ENCODE measurements around the gene FBRSL1. TPM values are rescaled to one million over a fixed set of nuclear protein-coding genes. Genes with fewer than 3 reads are reported as not detected.
"Not testable (repeated sequence)": the region's sequence is repeated elsewhere in the genome, so short reads cannot be mapped to it uniquely, and the experiment has no call there.

The FBRSL1 gene
- polyA plus RNA-seq, 1 donor: 57.1 TPM

- H3K4me1 ChIP-seq (ENCODE audit: control insufficient read depth, insufficient read depth, low read length); DNase-seq; H3K27ac ChIP-seq (ENCODE audit: low read length); H3K36me3 ChIP-seq (ENCODE audit: control insufficient read depth, insufficient read depth, low read length); H3K4me3 ChIP-seq (ENCODE audit: low read length); H3K9me3 ChIP-seq (ENCODE audit: control insufficient read depth, low read depth, low read length); H3K27me3 ChIP-seq (ENCODE audit: control insufficient read depth, insufficient read depth, low read length): not testable (repeated sequence)
These were observed 26.5 kb upstream of the FBRSL1 start for GRCh38 chr12:132463284-132463924.

DNA sequence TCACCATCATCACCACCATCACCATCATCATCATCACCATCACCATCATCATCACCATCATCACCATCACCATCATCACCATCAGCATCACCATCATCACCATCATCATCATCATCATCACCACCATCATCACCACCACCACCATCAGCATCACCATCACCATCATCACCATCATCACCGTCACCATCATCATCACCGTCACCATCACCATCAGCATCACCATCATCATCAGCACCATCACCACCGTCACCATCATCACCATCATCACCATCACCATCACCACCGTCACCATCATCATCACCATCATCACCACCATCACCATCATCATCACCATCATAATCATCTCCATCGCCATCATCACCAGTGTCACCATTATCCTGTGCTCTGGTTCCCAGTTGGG, 25.6 kb upstream of the FBRSL1 start:
- H3K4me3 ChIP-seq (ENCODE audit: low read length); H3K27me3 ChIP-seq (ENCODE audit: control insufficient read depth, insufficient read depth, low read length): not testable (repeated sequence)
- 100% methylated on average over 1 of the region's 5 CpGs for WGBS (ENCODE audit: insufficient coverage, low lambda C conversion rate)

DNA sequence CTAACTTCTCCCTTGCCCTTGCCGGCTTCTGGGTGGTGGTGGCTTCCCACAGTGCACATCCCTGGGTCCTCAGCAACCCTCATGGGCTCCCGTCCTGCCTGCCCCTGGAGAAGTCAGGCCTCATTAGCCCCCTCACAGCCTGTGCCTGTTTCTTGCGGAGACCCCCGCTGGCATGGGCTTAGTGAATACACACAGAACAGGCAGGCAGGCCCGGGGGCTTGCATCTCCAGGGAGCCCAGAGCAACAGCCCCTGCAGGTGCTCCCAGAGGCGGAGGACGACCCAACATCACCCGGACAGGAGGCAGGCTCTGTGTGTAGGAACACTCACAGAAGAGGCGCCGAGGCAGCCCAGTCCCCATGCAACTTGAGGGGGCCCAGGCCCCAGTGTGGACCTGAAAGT, 25.1 kb upstream of the FBRSL1 start:
- peaks cover 9% of the 10 kb centered on the region for H3K27me3 ChIP-seq (ENCODE audit: control insufficient read depth, insufficient read depth, low read length)
- H3K36me3 ChIP-seq (ENCODE audit: control insufficient read depth, insufficient read depth, low read length): no peaks in the 10 kb centered on the region

More for the DNA sequence above, 25.6 kb upstream of the FBRSL1 start:
- H3K27ac ChIP-seq (ENCODE audit: low read length); H3K36me3 ChIP-seq (ENCODE audit: control insufficient read depth, insufficient read depth, low read length); H3K4me1 ChIP-seq (ENCODE audit: control insufficient read depth, insufficient read depth, low read length); DNase-seq; H3K9me3 ChIP-seq (ENCODE audit: control insufficient read depth, low read depth, low read length): not testable (repeated sequence)

GRCh38 chr12:132465269-132466190, 24.4 kb upstream of the FBRSL1 start:
- Histone ChIP-seq H3K4me1 (ENCODE audit: control insufficient read depth, insufficient read depth, low read length) (peaks cover 9% of the 10 kb centered on the region), H3K9me3 (ENCODE audit: control insufficient read depth, low read depth, low read length) (no peaks in the 10 kb centered on the region), H3K4me3 (ENCODE audit: low read length) (no peak overlapping the region), H3K36me3 (ENCODE audit: control insufficient read depth, insufficient read depth, low read length) (no peaks in the 10 kb centered on the region), H3K27me3 (ENCODE audit: control insufficient read depth, insufficient read depth, low read length) (peaks cover 9% of the 10 kb centered on the region), H3K27ac (ENCODE audit: low read length) (no peak overlapping the region)
- peak in 1 of 2 donors; percentile 60 for DNase-seq
- WGBS (ENCODE audit: insufficient coverage, low lambda C conversion rate): no CpG with 5 or more reads among the region's 17 CpGs

More for the DNA sequence above, 25.1 kb upstream of the FBRSL1 start:
- no peak for DNase-seq
- Histone ChIP-seq H3K4me3 (ENCODE audit: low read length) (no peak overlapping the region), H3K4me1 (ENCODE audit: control insufficient read depth, insufficient read depth, low read length) (peaks cover 9% of the 10 kb centered on the region), H3K27ac (ENCODE audit: low read length) (no peak overlapping the region), H3K9me3 (ENCODE audit: control insufficient read depth, low read depth, low read length) (no peaks in the 10 kb centered on the region)
- WGBS (ENCODE audit: insufficient coverage, low lambda C conversion rate): no CpG with 5 or more reads among the region's 10 CpGs

- no peaks in the 10 kb centered on the region for H3K9me3 ChIP-seq (ENCODE audit: control insufficient read depth, low read depth, low read length)
- no CpG with 5 or more reads among the region's 18 CpGs for WGBS (ENCODE audit: insufficient coverage, low lambda C conversion rate)
- no peak for DNase-seq
- H3K4me3 ChIP-seq (ENCODE audit: low read length): no peak overlapping the region
- peaks cover 7% of the 10 kb centered on the region for H3K27me3 ChIP-seq (ENCODE audit: control insufficient read depth, insufficient read depth, low read length)
- H3K36me3 ChIP-seq (ENCODE audit: control insufficient read depth, insufficient read depth, low read length): no peaks in the 10 kb centered on the region
- H3K4me1 ChIP-seq (ENCODE audit: control insufficient read depth, insufficient read depth, low read length): peaks cover 9% of the 10 kb centered on the region
- H3K27ac ChIP-seq (ENCODE audit: low read length): no peak overlapping the region
These were observed 23.4 kb upstream of the FBRSL1 start for GRCh38 chr12:132466241-132467201.

GRCh38 chr12:132467511-132467910, 22.4 kb upstream of the FBRSL1 start:
- Histone ChIP-seq H3K4me1 (ENCODE audit: control insufficient read depth, insufficient read depth, low read length) (peaks cover 9% of the 10 kb centered on the region), H3K27ac (ENCODE audit: low read length) (no peak overlapping the region), H3K9me3 (ENCODE audit: control insufficient read depth, low read depth, low read length) (peaks cover 8% of the 10 kb centered on the region), H3K36me3 (ENCODE audit: control insufficient read depth, insufficient read depth, low read length) (no peaks in the 10 kb centered on the region), H3K27me3 (ENCODE audit: control insufficient read depth, insufficient read depth, low read length) (peaks cover 3% of the 10 kb centered on the region), H3K4me3 (ENCODE audit: low read length) (no peak overlapping the region)
- DNase-seq: no peak
- WGBS (ENCODE audit: insufficient coverage, low lambda C conversion rate): 80% methylated on average over 1 of the region's 13 CpGs

GRCh38 chr12:132469423-132469822, 20.5 kb upstream of the FBRSL1 start:
- DNase-seq: no peak
- no peak overlapping the region for H3K27ac ChIP-seq (ENCODE audit: low read length)
- no CpG with 5 or more reads among the region's 9 CpGs for WGBS (ENCODE audit: insufficient coverage, low lambda C conversion rate)
- H3K4me1 ChIP-seq (ENCODE audit: control insufficient read depth, insufficient read depth, low read length): peaks cover 9% of the 10 kb centered on the region
- peaks cover 18% of the 10 kb centered on the region for H3K9me3 ChIP-seq (ENCODE audit: control insufficient read depth, low read depth, low read length)
- H3K27me3 ChIP-seq (ENCODE audit: control insufficient read depth, insufficient read depth, low read length): peaks cover 3% of the 10 kb centered on the region
- no peaks in the 10 kb centered on the region for H3K36me3 ChIP-seq (ENCODE audit: control insufficient read depth, insufficient read depth, low read length)
- no peak overlapping the region for H3K4me3 ChIP-seq (ENCODE audit: low read length)

- WGBS (ENCODE audit: insufficient coverage, low lambda C conversion rate): no CpG with 5 or more reads among the region's 3 CpGs
- Histone ChIP-seq H3K27me3 (ENCODE audit: control insufficient read depth, insufficient read depth, low read length) (peaks cover 3% of the 10 kb centered on the region), H3K36me3 (ENCODE audit: control insufficient read depth, insufficient read depth, low read length) (no peaks in the 10 kb centered on the region), H3K9me3 (ENCODE audit: control insufficient read depth, low read depth, low read length) (peaks cover 19% of the 10 kb centered on the region), H3K4me1 (ENCODE audit: control insufficient read depth, insufficient read depth, low read length) (peaks cover 7% of the 10 kb centered on the region), H3K4me3 (ENCODE audit: low read length) (no peak overlapping the region), H3K27ac (ENCODE audit: low read length) (no peak overlapping the region)
- DNase-seq: no peak
These were observed 19.6 kb upstream of the FBRSL1 start for GRCh38 chr12:132470397-132470796.

DNA sequence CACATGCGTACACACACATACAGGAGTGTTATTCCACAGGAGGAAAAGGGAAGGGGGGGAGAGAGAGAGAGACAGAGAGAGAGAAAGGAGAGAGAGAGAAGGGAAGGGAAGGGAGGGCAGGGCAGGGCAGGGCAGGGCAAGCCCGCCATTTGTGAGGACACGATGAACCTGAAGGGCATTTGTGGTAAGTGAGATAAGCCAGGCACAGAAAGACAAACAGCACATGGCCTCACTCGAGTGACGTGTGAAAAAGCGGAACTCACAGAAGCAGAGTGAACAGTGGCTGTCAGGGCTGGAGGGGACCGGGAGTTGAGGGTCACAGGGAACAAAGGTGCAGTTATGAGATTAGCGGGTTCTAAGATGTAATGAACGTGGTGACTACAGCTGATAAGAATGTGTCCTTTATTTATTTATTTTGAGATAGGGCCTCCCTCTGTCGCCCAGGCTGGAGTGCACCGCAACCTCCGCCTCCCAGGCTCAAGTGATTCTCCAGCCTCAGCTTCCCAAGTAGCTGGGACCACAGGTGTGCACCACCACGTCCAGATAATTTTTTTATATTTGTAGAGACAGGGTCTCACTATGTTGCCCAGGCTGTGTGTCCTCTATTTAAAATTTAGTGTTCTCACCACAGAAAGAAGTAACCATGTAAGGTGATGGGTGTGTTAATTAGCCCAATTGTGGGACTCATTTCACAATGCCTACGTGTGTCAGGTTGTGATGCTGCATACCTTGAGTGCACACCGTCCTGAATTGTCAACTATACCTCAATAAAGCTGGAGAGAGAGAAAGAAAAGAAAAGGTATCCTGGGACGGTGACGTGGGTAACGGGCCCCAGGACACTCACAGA, 18.7 kb upstream of the FBRSL1 start:
- Histone ChIP-seq H3K36me3 (ENCODE audit: control insufficient read depth, insufficient read depth, low read length) (no peaks in the 10 kb centered on the region), H3K9me3 (ENCODE audit: control insufficient read depth, low read depth, low read length) (peaks cover 23% of the 10 kb centered on the region), H3K4me1 (ENCODE audit: control insufficient read depth, insufficient read depth, low read length) (no peaks in the 10 kb centered on the region), H3K27me3 (ENCODE audit: control insufficient read depth, insufficient read depth, low read length) (peaks cover 3% of the 10 kb centered on the region), H3K27ac (ENCODE audit: low read length) (no peak overlapping the region), H3K4me3 (ENCODE audit: low read length) (no peak overlapping the region)
- peak; percentile 65 to 93 for DNase-seq
- WGBS (ENCODE audit: insufficient coverage, low lambda C conversion rate): 20% methylated on average over 1 of the region's 18 CpGs
